ENCODE measurements around the gene HIPK4.
A peak's percentile ranks its signal among the peaks of the same experiment; 100 is the strongest.
"Not testable (repeated sequence)": the region's sequence is repeated elsewhere in the genome, so short reads cannot be mapped to it uniquely, and the experiment has no call there.

Gene HIPK4

DNA sequence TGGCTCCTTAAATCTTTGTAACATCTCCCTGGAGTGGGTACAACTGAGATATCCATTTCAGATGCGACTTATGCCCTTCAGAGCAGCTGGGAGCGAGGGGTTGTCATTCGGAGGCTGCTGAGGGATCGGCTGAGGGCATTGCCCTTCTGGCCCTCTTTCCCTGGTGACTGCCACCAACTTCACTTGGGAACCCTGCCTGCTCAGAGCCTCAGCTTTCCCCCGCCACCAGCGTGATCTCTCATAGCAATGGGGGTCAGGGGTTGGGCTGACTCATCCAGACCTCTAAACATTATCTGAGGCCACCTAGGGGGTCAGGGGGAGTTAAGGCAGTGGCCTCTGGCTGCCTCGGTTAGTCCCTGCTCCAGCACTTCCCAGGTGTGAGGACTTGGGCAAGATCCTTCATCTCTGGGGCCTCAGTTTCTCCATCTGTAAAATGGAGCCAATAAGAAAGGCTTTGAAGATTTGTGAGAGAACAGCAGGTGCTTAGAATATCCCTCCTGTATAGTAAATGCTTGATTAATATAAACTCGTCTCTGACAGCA lies 22.0 kb upstream of the HIPK4 start:
- TF ChIP-seq, protein P1, sequence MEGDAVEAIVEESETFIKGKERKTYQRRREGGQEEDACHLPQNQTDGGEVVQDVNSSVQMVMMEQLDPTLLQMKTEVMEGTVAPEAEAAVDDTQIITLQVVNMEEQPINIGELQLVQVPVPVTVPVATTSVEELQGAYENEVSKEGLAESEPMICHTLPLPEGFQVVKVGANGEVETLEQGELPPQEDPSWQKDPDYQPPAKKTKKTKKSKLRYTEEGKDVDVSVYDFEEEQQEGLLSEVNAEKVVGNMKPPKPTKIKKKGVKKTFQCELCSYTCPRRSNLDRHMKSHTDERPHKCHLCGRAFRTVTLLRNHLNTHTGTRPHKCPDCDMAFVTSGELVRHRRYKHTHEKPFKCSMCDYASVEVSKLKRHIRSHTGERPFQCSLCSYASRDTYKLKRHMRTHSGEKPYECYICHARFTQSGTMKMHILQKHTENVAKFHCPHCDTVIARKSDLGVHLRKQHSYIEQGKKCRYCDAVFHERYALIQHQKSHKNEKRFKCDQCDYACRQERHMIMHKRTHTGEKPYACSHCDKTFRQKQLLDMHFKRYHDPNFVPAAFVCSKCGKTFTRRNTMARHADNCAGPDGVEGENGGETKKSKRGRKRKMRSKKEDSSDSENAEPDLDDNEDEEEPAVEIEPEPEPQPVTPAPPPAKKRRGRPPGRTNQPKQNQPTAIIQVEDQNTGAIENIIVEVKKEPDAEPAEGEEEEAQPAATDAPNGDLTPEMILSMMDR (conservative IDR thresholded peaks at IDR 0.05; ENCODE audit: low read depth) = no peak
- DNase-seq (ENCODE audit: low spot score) = no peak
- CTCF ChIA-PET = interaction anchor here (0.6 to 2.8 kb wide), 2 partner anchors 9 to 268 kb away, joined by 3 to 15 read pairs; no protein-coding TSS in a partner anchor
- H3K27ac ChIP-seq = peak overlapping the region; percentile 84
- POLR2A ChIA-PET (ENCODE audit: low non-redundant PET) = interaction anchor here (0.6 to 0.8 kb wide), 2 partner anchors 26 to 31 kb away, joined by 3 to 7 read pairs; no protein-coding TSS in a partner anchor

DNA sequence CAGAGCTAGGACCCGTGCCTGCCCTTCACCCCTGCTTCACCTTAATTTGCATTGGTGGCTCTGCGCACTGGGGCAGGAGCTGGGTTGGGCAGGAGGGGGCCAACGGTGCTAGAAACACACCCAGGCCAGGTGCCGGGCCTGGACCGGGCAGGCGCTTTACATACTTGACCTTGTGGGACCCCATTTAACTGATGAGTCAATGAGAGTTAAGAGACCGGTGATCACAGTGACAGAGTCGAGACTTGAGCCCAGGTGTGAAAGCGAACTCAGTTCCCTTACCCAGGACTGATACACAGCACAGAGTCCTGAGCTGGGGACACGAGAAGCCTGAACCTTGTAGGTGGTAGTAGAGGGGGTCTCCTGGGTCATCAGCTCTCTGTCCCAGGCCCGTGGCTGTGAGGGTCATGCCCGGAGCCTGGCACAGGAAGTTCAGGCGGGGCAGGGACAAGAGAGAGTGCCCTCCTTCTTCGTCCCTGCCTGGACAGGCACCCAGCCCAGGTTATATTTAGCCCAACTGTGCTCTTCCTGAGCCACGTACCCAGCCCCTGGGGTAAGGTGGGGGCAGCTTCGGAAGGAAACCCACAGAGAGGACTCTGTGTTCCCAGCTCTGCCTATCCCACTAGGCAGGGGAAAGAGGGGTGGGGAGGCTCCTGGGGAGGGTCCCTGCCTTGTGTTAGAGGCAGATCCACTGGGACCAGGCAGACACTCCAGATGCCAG lies 21.3 kb upstream of the HIPK4 start:
- CTCF ChIA-PET = interaction anchor here (0.5 to 2.8 kb wide), 2 partner anchors 10 to 115 kb away, joined by 3 to 15 read pairs; no protein-coding TSS in a partner anchor
- POLR2A ChIA-PET (ENCODE audit: low non-redundant PET) = interaction anchor here (0.6 kb wide), 2 partner anchors 26 to 168 kb away, joined by 4 to 7 read pairs; no protein-coding TSS in a partner anchor
- TF ChIP-seq, protein P1 (conservative IDR thresholded peaks at IDR 0.05; ENCODE audit: low read depth) = no peak
- H3K27ac ChIP-seq = peak overlapping the region; percentile 84
- DNase-seq (ENCODE audit: low spot score) = no peak

DNA sequence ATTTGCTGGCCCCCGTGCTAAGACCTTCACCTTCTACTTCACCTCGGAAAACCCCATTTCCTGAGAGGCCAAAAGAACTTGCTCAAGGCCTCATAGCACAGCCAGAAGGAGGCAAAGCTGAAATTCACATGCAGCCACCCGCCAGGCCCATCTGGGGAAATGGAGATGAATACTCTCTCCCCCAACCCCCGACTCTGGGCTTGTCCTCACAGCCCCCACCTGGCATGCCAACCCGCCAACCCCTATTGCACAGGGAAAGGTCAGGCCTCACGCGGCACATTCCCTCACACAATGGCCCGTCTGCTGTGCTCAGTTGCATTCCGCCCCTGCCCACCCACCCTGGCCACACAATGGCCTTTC lies 20.0 kb upstream of the HIPK4 start:
- ChIA-PET POLR2A (ENCODE audit: low non-redundant PET) (no interaction called here), CTCF (interaction anchor here (2.8 kb wide), 1 partner anchor 11 kb away, joined by 15 read pairs; no protein-coding TSS in a partner anchor)
- TF ChIP-seq, protein P1 (conservative IDR thresholded peaks at IDR 0.05; ENCODE audit: low read depth) = no peak
- DNase-seq (ENCODE audit: low spot score) = no peak
- peak overlapping the region; percentile 84 for H3K27ac ChIP-seq

DNA sequence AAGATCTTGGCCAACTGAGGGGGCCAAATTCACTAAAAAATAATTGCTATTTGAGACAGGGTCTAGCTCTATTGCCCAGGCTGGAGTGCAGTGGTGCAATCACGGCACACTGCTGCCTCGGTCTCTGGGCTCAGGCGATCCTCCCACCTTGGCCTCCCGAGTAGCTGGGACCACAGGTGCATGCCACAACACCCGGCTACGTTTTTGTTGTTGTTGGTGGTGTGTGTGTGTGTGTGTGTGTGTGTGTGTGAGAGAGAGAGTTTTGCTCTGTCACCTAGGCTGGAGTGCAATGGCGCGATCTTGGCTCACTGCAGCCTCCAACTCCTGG lies 18.6 kb upstream of the HIPK4 start:
- DNase-seq (ENCODE audit: low spot score); POLR2A ChIA-PET (ENCODE audit: low non-redundant PET): not testable (repeated sequence)
- CTCF ChIA-PET = interaction anchor here (0.6 to 0.7 kb wide), 2 partner anchors 12 to 21 kb away, joined by 3 read pairs; no protein-coding TSS in a partner anchor
- peak overlapping the region; percentile 22; the same call in 1 of the 2 replicates for H3K27ac ChIP-seq

DNA sequence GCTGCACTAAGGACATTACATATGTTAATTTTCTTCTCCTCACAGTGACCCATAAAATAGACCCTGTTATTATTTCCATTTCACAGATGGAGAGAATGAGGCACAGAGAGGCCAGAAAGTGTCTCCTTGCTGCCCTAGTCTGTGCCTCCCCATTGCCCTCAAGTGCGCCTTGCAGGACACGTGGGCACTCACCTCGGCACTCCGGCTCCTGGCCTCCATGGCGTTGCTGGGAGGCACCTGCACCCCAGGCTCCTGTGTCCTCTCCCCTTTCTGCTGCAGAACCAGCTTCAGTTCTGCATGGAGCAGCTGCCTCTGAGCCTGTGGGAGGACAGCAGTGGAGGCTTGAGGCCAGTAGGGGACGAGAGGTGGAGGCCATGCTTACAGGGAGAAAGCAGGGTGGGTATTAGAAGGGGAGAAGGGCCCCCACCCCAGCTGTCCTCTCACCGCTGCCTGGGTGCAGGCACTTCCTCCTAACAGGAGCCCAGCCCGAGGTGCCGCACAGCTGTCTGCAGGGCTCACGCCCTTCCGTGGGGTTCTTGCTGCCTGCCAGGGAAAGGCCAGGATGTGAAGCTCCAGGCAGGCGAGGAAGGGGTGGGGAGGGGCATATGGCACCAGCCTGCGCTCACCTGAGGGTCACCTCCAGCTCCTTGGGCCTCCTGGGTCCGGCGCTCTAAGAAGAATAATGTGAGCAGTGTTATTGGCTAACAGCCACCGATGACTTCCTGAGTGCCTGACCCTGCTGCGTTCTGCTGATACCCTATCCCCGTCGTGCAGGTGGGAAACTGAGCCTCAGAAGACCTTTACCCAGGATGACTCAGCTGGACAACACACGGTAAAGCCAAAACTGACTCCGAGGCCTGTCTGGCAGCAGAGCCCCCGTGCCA lies 18.0 kb upstream of the HIPK4 start:
- TF ChIP-seq, protein P1 (conservative IDR thresholded peaks at IDR 0.05; ENCODE audit: low read depth) = no peak
- H3K27ac ChIP-seq = peak overlapping the region; percentile 22; the same call in 1 of the 2 replicates
- CTCF ChIA-PET = interaction anchor here (0.6 kb wide), 1 partner anchor 20 kb away, joined by 3 read pairs; no protein-coding TSS in a partner anchor
- no peak for DNase-seq (ENCODE audit: low spot score)
- POLR2A ChIA-PET (ENCODE audit: low non-redundant PET) = interaction anchor here (0.6 kb wide), 1 partner anchor 35 kb away, joined by 3 read pairs; no protein-coding TSS in a partner anchor

DNA sequence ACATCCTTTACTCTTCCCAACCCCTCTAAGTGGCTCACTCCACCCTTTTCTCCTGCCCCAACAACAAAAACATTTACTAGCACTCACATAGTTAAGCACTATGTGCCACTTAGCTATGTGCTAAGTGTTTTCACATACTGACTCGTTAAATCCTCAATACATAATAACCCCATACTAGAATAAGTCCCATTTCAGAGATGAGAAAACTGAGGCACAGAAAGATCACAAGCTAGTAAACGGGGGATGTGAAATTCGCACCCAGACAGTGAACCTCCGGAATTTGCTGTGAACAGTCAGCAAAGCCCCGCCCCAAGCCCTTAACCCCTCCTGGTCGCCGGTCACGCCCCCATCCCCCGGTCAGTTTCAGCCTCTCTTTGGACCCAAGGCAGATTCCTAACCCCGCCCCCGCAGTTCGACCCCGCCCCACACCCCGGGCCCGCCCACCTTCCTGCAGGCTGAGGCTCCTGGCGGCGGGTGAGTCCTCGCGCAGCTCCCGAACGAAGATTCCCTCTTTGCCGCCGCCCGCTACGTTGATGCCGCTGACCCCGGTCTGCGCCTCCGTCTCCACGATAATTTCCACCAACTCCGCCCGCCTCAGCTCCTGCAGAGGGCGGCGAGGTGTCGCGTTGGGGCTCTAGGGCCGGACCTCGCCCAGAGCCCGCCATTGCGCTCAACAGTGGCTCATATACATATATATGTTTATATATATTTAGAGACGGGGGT lies 13.4 kb upstream of the HIPK4 start:
- peak; percentile 95 for DNase-seq (ENCODE audit: low spot score)
- TF ChIP-seq, protein P1 (conservative IDR thresholded peaks at IDR 0.05; ENCODE audit: low read depth) = no peak
- H3K27ac ChIP-seq = peak overlapping the region; percentile 86
- ChIA-PET CTCF (no interaction called here), POLR2A (ENCODE audit: low non-redundant PET) (interaction anchor here (0.6 to 1.9 kb wide), 6 partner anchors 20 to 423 kb away, joined by 3 to 7 read pairs (median 3); no protein-coding TSS in a partner anchor)
